ENCODE data around the gene PAF1.
"Not testable (repeated sequence)": the region's sequence is repeated elsewhere in the genome, so short reads cannot be mapped to it uniquely, and the experiment has no call there.

Gene PAF1

DNA sequence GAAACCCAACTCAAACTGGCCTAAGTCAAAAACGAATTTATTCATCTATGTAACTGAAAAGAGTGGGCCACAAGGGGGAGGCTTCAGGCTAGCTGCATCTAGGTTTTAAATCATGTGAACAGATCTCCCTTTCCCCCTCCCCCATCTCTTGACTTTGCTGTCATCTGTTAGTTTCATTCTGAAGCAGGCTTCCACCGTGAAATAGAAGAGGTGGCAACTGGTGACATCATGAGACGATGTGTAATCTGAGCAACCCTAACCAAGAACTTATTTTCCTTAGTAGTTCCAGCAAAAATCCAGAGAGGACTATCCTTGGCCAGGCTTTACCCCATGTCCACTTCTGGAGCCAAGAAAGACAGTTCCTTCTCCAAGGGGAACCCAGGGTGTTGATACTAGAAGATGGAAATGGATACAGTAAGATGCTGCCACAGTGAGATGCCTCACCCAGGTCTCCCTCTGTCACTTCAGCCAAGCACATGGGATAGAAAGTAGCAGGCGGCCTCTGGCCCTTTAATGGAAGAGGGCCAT, 39.3 kb downstream of the PAF1 start:
- no peak for DNase-seq

DNA sequence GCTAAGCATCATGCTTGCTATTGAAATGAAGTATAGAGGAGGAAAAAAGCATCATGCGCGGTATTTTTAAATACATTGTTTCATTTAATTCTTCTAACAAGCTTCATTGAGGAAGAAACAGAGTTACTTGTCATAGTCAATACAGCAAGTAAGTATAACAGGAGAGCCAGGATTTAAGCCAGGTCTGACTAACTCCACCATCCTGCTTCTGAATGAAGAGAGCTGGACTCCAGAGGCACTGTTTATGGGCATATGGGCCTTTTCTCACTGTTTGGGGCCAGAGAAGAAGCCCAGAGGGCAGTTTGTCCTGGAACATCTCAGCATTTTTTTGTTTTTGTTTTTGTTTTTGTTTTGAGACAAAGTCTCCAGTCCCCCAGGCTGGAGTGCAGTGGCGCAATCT, 40.8 kb downstream of the PAF1 start:
- no peak for DNase-seq

DNA sequence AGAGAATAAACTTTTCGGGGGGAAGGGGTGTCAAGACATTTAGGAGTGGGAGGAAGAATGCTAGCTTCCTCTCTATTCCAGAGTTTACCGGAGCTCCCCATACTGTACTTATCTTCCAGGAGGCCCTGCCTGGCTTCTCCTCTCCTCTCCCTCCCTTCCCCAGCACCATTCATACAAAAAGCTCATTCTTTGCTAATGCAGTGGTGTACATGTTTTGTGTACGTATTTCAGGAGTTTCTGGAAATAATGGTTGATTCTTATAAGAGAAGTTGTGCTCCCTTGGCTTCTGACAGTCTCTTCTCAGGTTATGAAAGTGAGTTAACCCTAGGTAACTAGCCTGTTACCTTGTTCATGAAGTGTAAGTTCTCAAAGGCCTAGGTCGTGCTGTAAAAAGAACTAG, 41.6 kb downstream of the PAF1 start:
- no peak for DNase-seq

DNA sequence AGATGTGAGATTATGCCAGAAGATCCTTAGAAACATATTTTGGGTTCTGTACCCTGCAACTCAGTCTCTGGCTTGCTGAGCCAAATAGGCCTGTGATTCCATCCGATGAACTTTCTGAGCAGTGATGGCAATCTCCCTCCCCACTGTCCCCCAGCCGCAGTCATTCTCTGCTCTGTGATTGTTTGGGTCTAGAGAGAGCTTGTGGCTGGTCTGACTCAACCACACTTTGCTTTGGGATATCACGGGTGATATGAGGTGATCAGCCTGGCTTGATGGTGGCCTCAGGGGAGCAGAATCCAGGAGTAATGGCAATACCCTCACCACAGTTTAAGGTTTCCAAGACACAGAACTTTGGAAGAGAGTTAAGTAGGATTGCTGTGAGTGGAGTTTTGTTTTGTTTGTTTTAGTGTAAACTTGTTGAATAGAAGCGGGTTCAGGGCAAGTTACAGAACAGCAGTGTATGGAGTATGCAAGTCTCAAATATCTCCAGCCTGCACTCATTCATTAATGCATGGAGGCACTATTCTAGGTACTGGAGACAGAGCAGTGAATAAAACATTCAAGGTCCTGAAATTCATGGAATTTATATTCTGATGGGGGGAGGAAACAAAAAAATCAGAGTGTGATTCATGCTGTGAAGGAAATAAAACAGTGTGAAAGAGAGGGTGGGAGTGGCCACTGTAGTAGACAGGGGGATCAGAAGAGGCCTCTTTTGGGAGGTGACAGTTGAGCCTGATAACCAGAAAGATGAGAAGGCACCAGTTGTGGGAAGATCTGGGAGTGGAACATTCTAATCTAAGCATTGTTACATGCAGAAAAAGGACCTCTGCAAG, 43.4 kb downstream of the PAF1 start:
- no peak for DNase-seq

DNA sequence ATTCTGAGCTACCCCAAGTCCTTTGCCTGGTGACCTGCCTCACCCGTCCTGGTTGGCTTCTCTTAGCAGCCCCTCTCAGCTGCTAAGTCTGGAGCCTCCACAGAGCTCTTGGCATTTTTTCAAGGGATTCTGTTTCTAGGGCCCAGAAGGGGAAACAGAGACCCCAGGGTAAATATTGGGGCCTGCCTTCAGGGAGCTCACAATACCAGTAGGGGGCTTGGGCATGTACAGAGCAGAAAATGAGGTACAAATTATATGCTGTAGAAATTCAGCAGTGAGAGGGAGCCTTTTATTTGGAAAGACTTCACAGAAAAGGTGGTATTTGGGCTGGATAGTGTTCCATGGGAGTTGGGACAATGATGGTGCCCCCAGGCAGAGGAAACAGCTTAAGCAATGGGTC, 45.0 kb downstream of the PAF1 start:
- DNase-seq, result no peak

DNA sequence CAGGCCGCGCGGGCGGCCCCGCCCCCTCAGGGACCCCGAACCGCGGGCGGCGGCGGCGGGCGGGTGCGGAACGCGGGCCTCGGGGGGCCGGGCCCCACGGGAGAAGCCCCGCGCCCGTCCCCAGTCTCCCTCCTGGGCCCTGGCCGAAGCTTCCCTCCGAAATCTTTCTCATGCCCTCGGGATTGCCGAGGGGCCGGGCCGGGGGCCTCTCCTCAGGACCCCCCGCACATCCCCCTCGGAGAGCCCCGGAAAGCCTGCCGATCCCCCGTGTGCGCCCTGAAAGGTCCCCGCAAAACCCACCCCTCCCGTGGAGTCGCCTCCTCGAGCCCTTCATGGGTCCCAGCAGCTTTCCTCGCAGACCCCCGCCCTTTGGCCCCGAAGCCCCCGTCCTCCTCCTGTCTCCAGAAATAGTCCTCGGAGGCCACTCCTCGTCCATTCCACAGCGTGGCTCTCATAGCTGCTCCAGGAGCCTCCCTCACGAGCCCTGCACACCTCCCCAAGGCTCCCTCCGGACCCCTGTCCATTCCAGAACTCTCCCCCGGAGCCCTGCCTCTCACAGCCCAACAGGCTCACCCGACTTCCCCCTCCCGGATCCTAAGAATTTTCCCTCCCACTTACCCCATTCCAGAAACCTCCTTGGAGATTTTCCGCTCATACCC, 48.1 kb downstream of the PAF1 start:
- DNase-seq, result no peak

DNA sequence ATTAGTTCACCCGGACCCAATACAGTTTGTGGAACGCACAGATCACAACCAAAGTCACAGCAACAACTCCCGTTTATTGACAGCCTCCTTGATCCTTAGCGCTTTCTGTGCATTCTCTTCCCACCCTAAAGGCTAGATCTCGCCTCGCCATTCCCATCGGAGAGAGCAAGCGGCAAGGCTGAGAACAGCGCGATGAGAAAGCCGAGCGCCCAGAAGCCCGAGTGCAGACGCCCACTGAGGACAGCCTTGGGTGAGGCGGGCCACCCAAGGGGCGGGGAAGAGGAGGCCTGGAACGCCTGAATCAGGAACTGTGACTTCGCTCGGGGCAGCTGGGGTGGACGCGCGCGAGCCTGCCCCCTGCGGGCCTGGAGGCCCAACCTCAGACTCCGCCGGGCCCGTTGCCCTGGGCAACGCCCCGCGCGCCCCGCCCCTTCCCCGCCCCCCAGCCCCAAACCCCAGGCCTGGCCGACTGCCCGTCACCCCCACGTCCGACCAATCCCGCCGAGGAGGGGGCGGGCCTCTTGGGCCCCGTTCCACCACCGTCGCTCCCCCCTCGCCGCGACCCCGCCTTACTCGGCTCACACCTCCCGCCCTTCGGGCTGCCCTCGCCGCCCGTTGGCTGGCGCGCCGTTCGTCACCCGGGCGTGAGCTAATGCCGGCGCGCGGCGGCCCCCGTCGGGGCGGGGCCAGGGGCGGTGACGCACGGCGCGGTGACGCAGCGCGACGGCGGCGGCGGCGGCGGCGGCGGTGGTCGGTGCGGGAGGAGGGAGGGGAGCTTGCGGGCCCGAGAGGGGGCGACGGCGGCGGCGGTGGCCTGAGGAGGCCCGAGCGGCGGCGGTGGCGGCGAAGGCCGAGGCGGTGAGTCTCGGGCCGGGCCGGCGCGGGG, 48.9 kb downstream of the PAF1 start, which contains the start of gene SAMD4B:
SAMD4B (plus strand) TSS at position 703 of the 886 bp plus-strand sequence. CDS start 14,473 bp downstream, outside the sequence.
- peak; percentile 100 for DNase-seq

DNA sequence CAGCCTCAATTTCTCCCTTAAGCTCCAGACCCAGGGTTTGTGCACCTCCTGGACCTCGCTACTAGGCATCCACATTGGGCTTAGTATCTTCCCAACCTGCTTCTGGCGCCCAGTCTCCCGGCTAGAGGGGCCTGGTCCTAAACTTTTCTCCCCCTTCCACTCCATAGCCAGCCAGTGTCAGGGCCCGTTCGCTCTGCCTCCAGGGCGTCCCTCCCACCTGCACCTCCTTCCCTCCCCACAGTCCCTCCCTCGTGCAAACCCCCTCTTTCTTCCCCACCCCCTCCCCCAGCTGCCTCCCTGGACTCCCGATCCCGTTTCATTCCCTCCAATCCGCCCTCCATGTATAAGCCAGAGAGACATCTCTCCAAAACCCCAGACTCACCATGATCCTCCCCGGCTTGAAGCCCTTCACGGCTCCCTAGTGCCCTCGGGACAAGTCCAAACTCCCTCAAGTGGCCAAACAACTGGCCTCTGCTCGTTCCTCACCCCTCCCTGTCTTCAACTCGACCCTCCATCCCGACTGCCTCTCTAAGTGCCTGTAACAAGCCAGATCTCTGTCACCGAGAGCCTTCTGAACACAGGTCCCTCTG, 49.7 kb downstream of the PAF1 start:
- DNase-seq, result peak; percentile 55

DNA sequence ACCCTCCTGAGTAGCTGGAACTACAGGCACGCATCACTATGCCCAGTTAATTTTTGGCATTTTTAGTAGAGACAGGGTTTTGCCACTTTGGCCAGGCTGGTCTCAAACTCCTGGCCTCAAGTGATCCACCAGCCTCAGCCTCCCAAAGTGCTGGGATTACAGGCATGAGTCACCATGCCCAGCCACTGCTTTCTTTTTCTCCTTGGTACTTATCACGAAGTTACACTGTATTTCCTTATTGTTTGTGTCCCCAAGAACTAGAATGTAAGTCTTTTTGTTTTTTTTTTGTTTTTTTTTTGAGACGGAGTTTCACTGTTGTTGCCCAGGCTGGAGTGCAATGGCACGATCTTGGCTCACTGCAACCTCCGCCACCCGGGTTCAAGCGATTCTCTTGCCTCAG, 50.8 kb downstream of the PAF1 start:
- DNase-seq, result not testable (repeated sequence)

DNA sequence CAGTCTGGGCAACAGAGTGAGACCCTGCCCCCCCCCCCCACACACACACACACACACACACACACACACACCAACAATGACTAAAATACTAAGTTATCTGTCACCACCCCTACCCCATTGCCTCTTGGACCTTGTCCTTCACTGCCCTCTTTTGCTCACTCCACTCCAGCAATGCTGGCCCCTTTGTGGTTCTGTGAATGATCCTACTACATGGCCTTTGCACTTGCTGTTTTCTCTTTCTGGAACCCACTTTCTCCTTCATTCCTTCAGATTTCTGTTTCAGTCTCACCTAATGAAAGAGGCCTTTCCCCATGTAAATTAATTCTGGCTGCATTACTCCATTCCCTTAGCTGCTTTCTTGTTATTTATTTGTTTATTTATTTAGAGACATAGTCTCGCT, 51.2 kb downstream of the PAF1 start:
- no peak for DNase-seq

DNA sequence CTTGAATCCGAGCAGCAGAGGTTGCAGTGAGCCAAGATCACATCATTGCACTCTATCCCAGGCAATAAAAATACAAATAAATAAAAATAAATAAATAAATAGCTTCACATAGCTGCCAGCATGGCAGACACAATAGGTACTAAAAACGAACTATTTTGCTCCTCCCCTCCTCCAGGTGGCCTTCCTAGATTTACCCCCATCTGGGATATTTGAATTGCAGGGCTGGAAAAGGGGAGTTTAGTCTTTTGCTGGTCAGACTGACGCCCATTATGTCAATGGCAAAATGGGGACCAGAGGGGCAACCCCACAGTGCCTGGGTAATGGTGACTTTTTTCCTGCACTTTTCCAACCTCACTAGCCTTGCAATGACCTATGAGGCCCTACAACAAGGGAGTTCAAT, 54.4 kb downstream of the PAF1 start:
- no peak for DNase-seq

Measured in NCI-H345 (cell line).